Measurements from ENCODE around the gene ADAMTS9.

DNA sequence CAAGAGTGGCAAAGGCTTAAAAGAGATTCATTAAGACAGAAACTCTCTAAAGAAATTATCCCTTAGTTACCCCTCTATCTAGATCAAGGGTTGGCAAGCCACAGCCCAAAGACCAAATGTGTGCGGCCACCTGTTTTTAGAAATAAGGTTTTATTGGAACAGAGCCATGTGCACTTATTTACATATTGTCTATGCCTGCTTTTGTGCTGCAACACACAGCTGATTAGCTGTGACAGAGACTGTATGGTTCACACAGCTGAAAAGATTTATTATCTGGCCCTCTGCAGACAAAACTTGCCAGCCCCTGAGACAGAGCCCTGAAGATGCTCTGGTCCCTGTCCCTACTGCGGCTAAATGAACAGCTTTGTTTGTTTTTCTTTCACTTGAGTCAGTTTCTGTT lies 88.1 kb downstream of the ADAMTS9 start:
- no peak for TF ChIP-seq POLR2A (IDR thresholded peaks at IDR 0.05)
- TF ChIP-seq, protein P1, sequence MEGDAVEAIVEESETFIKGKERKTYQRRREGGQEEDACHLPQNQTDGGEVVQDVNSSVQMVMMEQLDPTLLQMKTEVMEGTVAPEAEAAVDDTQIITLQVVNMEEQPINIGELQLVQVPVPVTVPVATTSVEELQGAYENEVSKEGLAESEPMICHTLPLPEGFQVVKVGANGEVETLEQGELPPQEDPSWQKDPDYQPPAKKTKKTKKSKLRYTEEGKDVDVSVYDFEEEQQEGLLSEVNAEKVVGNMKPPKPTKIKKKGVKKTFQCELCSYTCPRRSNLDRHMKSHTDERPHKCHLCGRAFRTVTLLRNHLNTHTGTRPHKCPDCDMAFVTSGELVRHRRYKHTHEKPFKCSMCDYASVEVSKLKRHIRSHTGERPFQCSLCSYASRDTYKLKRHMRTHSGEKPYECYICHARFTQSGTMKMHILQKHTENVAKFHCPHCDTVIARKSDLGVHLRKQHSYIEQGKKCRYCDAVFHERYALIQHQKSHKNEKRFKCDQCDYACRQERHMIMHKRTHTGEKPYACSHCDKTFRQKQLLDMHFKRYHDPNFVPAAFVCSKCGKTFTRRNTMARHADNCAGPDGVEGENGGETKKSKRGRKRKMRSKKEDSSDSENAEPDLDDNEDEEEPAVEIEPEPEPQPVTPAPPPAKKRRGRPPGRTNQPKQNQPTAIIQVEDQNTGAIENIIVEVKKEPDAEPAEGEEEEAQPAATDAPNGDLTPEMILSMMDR (IDR thresholded peaks at IDR 0.05) = no peak

All from testis (tissue), 2 donors.